WTC11 (cell line): Measurements from ENCODE around the gene KIAA1328. TPM values are rescaled to one million over a fixed set of nuclear protein-coding genes. Genes with fewer than 3 reads are reported as not detected.

Experiments used
- ATAC-seq: fragments of 200-7000 bp; cut with Tn5 transposase; 2 replicates; pipeline ENCODE4 v1.10.0; 2021; ENCODE audit warnings: mild to moderate bottlenecking, moderate library complexity
- CTCF ChIA-PET: fragments of 300-600 bp; sonication (Branson Sonifier 250); formaldehyde crosslinking; loops from one replicate; lab custom pipeline; 2021; ENCODE audit warnings: antibody characterized with exemption; lab: Charles Lee
- POLR2A ChIA-PET: fragments of 350-600 bp; sonication (Branson Sonifier 250); formaldehyde crosslinking; loops from one replicate; lab custom pipeline; 2021; ENCODE audit warnings: antibody characterized with exemption; lab: Charles Lee
- DNase-seq: peaks from one replicate; pipeline ENCODE4 v3.0.0; 2021; ENCODE audit warnings: low spot score
- H3K27ac Mint-ChIP-seq: 2 replicates; pipeline ENCODE4 v1.8.0; 2021; ENCODE audit warnings: mixed read lengths
- H3K27me3 Mint-ChIP-seq: 2 replicates; pipeline ENCODE4 v1.8.0; 2021; ENCODE audit warnings: low read depth, mild to moderate bottlenecking, moderate library complexity, mixed read lengths
- H3K36me3 Mint-ChIP-seq: 2 replicates; pipeline ENCODE4 v1.8.0; 2021; ENCODE audit warnings: mixed read lengths
- H3K4me1 Mint-ChIP-seq: 2 replicates; pipeline ENCODE4 v1.8.0; 2022; ENCODE audit warnings: mixed read lengths
- H3K4me3 Mint-ChIP-seq: 2 replicates; pipeline ENCODE4 v1.8.0; 2021; ENCODE audit warnings: mild to moderate bottlenecking, moderate library complexity, mixed read lengths
- H3K9me3 Mint-ChIP-seq: 2 replicates; pipeline ENCODE4 v1.8.0; 2021; ENCODE audit warnings: mixed read lengths
- ATF1 ChIP-seq: sonication (generic); formaldehyde crosslinking; IDR thresholded peaks from 2 replicates; pipeline ENCODE4 v1.8.1; 2023; ENCODE audit warnings: mild to moderate bottlenecking, moderate library complexity, missing genetic modification reagents
- ETV6 ChIP-seq: sonication (generic); formaldehyde crosslinking; IDR thresholded peaks from 2 replicates; pipeline ENCODE4 v1.8.1; 2022; ENCODE audit warnings: mild to moderate bottlenecking, missing genetic modification reagents
- FOXJ3 ChIP-seq: sonication (generic); formaldehyde crosslinking; IDR thresholded peaks from 2 replicates; pipeline ENCODE4 v1.9.0; 2021; ENCODE audit warnings: missing genetic modification reagents, mild to moderate bottlenecking, borderline replicate concordance
- FOXK1 ChIP-seq: sonication (generic); formaldehyde crosslinking; IDR thresholded peaks from 2 replicates; pipeline ENCODE4 v1.8.0; 2022; ENCODE audit warnings: mild to moderate bottlenecking, moderate library complexity, missing genetic modification reagents
- GRHL2 ChIP-seq: fragments of 250-450 bp; sonication (Bioruptor Pico); IDR thresholded peaks from 2 replicates; pipeline ENCODE4 v1.8.0; 2022; ENCODE audit warnings: mild to moderate bottlenecking, moderate library complexity; ENCODE audit not compliant: insufficient replicate concordance, severe bottlenecking
- HMGA2 ChIP-seq: fragments of 250-450 bp; sonication (Bioruptor Pico); IDR thresholded peaks from 2 replicates; pipeline ENCODE4 v1.4.0; 2021; ENCODE audit warnings: mild to moderate bottlenecking, moderate library complexity
- KAT7 ChIP-seq: sonication (generic); formaldehyde crosslinking; IDR thresholded peaks from 2 replicates; pipeline ENCODE4 v1.8.1; 2023; ENCODE audit warnings: missing genetic modification reagents, mild to moderate bottlenecking, borderline replicate concordance
- NR2C2 ChIP-seq: sonication (generic); formaldehyde crosslinking; IDR thresholded peaks from 2 replicates; pipeline ENCODE4 v1.8.0; 2022; ENCODE audit warnings: mild to moderate bottlenecking, missing genetic modification reagents
- OVOL2 ChIP-seq: fragments of 250-450 bp; sonication (Bioruptor Pico); IDR thresholded peaks from 2 replicates; pipeline ENCODE4 v1.9.0; 2021; ENCODE audit warnings: mild to moderate bottlenecking, borderline replicate concordance
- RELA ChIP-seq: sonication (generic); formaldehyde crosslinking; IDR thresholded peaks from 2 replicates; pipeline ENCODE4 v1.8.1; 2022; ENCODE audit warnings: missing genetic modification reagents, mild to moderate bottlenecking, borderline replicate concordance
- ZNF232 ChIP-seq: sonication (generic); formaldehyde crosslinking; IDR thresholded peaks from 2 replicates; pipeline ENCODE4 v1.8.0; 2022; ENCODE audit warnings: mild to moderate bottlenecking, missing genetic modification reagents
- ZNF317 ChIP-seq: sonication (generic); formaldehyde crosslinking; IDR thresholded peaks from 2 replicates; pipeline ENCODE4 v1.8.1; 2023; ENCODE audit warnings: low read depth, mild to moderate bottlenecking, moderate library complexity, missing genetic modification reagents, borderline replicate concordance
- ZNF416 ChIP-seq: fragments of 250-450 bp; sonication (Bioruptor Pico); IDR thresholded peaks from 2 replicates; pipeline ENCODE4 v1.9.0; 2021; ENCODE audit warnings: mild to moderate bottlenecking, inconsistent platforms
- total RNA-seq: library from RNA; stranded (reverse); gene quantifications from 3 replicates; pipeline ENCODE4 v1.2.3, GENCODE V29; 2021
- TF ChIP-seq, protein P1 (sequence below): sonication (generic); formaldehyde crosslinking; IDR thresholded peaks from 2 replicates; pipeline ENCODE4 v1.8.1; 2023; ENCODE audit warnings: mild to moderate bottlenecking, missing genetic modification reagents, moderate library complexity
- TF ChIP-seq, protein P2 (sequence below): fragments of 250-450 bp; sonication (Bioruptor Pico); IDR thresholded peaks from 2 replicates; pipeline ENCODE4 v1.9.0; 2021; ENCODE audit warnings: moderate library complexity, mild to moderate bottlenecking, inconsistent platforms, borderline replicate concordance
- TF ChIP-seq, protein P3 (sequence below): sonication (generic); formaldehyde crosslinking; IDR thresholded peaks from 2 replicates; pipeline ENCODE4 v1.8.1; 2022; ENCODE audit warnings: low read depth, mild to moderate bottlenecking, moderate library complexity, missing genetic modification reagents, borderline replicate concordance
- TF ChIP-seq, protein P4 (sequence below): fragments of 250-450 bp; sonication (Bioruptor Pico); IDR thresholded peaks from 2 replicates; pipeline ENCODE4 v1.8.0; 2021; ENCODE audit warnings: mild to moderate bottlenecking
- TF ChIP-seq, protein P5 (sequence below): fragments of 250-450 bp; sonication (Bioruptor Pico); IDR thresholded peaks from 2 replicates; pipeline ENCODE4 v1.9.0; 2021; ENCODE audit warnings: mild to moderate bottlenecking, borderline replicate concordance
- TF ChIP-seq, protein P6 (sequence below): sonication (generic); formaldehyde crosslinking; IDR thresholded peaks from 2 replicates; pipeline ENCODE4 v1.8.0; 2023; ENCODE audit warnings: missing genetic modification reagents

KIAA1328 gene
- total RNA-seq, 1 experiment from 2014 or later = 4.8 TPM

DNA sequence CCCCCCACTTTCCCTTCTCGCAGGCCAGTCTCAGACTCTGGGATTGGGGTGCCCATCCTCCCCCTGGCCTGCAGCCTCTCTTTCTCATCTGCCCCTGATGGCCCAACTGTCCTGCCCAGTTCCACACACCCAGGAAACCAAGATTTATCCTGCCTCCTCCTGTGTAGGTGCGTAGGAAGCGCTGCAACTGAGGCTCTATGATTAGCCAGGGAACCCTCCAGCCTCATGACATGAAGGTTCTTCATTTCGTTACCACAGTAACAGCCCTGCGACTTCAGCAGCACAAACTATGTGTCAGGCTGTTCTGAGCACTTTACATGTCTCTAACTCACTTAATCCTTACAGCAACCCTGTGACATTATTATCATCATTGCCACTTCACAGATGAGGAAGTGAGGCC lies 430.8 kb downstream of the KIAA1328 start:
- Mint-ChIP-seq H3K4me3 (no peak overlapping the region), H3K4me1 (peaks cover 5% of the 10 kb centered on the region), H3K36me3 (no peaks in the 10 kb centered on the region), H3K9me3 (no peaks in the 10 kb centered on the region), H3K27ac (no peak overlapping the region), H3K27me3 (peaks cover 46% of the 10 kb centered on the region)
- CTCF ChIA-PET = no interaction called here
- ATAC-seq (no peak), DNase-seq (no peak)
- POLR2A ChIA-PET = no interaction called here
- TF ChIP-seq, protein P1, sequence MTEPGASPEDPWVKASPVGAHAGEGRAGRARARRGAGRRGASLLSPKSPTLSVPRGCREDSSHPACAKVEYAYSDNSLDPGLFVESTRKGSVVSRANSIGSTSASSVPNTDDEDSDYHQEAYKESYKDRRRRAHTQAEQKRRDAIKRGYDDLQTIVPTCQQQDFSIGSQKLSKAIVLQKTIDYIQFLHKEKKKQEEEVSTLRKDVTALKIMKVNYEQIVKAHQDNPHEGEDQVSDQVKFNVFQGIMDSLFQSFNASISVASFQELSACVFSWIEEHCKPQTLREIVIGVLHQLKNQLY (CRISPR knock-in tag) = no peak
- TF ChIP-seq ZNF416 (CRISPR knock-in tag) = no peak
- TF ChIP-seq GRHL2 = no peak
- TF ChIP-seq, protein P2, sequence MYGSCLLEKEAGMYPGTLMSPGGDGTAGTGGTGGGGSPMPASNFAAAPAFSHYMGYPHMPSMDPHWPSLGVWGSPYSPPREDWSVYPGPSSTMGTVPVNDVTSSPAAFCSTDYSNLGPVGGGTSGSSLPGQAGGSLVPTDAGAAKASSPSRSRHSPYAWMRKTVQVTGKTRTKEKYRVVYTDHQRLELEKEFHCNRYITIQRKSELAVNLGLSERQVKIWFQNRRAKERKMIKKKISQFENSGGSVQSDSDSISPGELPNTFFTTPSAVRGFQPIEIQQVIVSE = no peak
- TF ChIP-seq OVOL2 (CRISPR knock-in tag) = no peak
- no peak for TF ChIP-seq HMGA2 (CRISPR knock-in tag)
- TF ChIP-seq ZNF232 (CRISPR knock-in tag) = no peak
- no peak for TF ChIP-seq FOXJ3 (CRISPR knock-in tag)
- TF ChIP-seq RELA (CRISPR knock-in tag) = no peak

DNA sequence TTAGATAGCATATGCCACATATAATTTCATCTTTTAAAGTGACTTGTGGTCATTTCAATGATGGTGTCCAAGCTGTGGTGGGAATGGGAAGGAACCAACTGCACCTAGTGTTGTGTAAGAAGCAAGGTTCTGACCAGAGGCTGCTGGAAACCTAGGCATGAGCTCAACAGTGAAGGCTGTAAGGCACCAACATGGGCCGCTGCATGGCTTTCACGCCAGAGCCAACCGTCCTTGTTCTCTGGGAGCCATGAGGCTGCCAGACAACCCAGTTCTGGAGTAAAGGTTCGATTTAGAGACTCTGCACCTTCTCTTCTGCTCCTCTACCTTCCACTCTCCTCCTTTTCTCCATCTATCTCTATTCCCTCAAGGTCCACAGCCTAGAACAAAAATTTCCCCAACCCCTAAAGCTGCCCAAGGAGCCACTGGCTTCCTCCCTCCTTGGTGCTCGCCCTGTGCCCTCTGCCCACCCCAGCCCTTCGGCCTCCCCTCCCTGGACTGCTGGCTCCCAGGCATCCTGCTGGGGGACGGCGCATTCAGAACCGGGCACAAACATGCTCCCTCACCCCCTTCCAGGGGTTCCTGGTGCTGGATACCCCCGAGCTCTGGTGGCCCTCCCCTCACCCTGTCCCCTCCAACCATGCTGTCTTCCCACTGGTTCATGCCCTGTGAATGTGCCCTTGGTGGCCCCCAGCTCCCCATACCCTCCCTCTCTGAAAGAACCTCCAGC lies 431.6 kb downstream of the KIAA1328 start:
- POLR2A ChIA-PET = no interaction called here
- CTCF ChIA-PET = no interaction called here
- Mint-ChIP-seq H3K36me3 (no peaks in the 10 kb centered on the region), H3K27me3 (peaks cover 38% of the 10 kb centered on the region), H3K9me3 (no peaks in the 10 kb centered on the region), H3K27ac (no peak overlapping the region), H3K4me1 (peaks cover 3% of the 10 kb centered on the region), H3K4me3 (no peak overlapping the region)
- ATAC-seq (no peak), DNase-seq (no peak)
- TF ChIP-seq FOXJ3 (CRISPR knock-in tag) (no peak), ATF1 (CRISPR knock-in tag) (no peak), ZNF317 (CRISPR knock-in tag) (no peak), ETV6 (no peak), KAT7 (CRISPR knock-in tag) (no peak), NR2C2 (CRISPR knock-in tag) (no peak), FOXK1 (CRISPR knock-in tag) (no peak)
- TF ChIP-seq, protein P3, sequence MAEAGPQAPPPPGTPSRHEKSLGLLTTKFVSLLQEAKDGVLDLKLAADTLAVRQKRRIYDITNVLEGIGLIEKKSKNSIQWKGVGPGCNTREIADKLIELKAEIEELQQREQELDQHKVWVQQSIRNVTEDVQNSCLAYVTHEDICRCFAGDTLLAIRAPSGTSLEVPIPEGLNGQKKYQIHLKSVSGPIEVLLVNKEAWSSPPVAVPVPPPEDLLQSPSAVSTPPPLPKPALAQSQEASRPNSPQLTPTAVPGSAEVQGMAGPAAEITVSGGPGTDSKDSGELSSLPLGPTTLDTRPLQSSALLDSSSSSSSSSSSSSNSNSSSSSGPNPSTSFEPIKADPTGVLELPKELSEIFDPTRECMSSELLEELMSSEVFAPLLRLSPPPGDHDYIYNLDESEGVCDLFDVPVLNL (CRISPR knock-in tag) = no peak
- TF ChIP-seq, protein P4, sequence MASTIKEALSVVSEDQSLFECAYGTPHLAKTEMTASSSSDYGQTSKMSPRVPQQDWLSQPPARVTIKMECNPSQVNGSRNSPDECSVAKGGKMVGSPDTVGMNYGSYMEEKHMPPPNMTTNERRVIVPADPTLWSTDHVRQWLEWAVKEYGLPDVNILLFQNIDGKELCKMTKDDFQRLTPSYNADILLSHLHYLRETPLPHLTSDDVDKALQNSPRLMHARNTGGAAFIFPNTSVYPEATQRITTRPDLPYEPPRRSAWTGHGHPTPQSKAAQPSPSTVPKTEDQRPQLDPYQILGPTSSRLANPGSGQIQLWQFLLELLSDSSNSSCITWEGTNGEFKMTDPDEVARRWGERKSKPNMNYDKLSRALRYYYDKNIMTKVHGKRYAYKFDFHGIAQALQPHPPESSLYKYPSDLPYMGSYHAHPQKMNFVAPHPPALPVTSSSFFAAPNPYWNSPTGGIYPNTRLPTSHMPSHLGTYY = no peak
- TF ChIP-seq, protein P5, sequence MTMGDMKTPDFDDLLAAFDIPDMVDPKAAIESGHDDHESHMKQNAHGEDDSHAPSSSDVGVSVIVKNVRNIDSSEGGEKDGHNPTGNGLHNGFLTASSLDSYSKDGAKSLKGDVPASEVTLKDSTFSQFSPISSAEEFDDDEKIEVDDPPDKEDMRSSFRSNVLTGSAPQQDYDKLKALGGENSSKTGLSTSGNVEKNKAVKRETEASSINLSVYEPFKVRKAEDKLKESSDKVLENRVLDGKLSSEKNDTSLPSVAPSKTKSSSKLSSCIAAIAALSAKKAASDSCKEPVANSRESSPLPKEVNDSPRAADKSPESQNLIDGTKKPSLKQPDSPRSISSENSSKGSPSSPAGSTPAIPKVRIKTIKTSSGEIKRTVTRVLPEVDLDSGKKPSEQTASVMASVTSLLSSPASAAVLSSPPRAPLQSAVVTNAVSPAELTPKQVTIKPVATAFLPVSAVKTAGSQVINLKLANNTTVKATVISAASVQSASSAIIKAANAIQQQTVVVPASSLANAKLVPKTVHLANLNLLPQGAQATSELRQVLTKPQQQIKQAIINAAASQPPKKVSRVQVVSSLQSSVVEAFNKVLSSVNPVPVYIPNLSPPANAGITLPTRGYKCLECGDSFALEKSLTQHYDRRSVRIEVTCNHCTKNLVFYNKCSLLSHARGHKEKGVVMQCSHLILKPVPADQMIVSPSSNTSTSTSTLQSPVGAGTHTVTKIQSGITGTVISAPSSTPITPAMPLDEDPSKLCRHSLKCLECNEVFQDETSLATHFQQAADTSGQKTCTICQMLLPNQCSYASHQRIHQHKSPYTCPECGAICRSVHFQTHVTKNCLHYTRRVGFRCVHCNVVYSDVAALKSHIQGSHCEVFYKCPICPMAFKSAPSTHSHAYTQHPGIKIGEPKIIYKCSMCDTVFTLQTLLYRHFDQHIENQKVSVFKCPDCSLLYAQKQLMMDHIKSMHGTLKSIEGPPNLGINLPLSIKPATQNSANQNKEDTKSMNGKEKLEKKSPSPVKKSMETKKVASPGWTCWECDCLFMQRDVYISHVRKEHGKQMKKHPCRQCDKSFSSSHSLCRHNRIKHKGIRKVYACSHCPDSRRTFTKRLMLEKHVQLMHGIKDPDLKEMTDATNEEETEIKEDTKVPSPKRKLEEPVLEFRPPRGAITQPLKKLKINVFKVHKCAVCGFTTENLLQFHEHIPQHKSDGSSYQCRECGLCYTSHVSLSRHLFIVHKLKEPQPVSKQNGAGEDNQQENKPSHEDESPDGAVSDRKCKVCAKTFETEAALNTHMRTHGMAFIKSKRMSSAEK = no peak
- TF ChIP-seq, protein P6, sequence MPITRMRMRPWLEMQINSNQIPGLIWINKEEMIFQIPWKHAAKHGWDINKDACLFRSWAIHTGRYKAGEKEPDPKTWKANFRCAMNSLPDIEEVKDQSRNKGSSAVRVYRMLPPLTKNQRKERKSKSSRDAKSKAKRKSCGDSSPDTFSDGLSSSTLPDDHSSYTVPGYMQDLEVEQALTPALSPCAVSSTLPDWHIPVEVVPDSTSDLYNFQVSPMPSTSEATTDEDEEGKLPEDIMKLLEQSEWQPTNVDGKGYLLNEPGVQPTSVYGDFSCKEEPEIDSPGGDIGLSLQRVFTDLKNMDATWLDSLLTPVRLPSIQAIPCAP (CRISPR knock-in tag) = no peak
